ENCODE measurements around the gene SPOCK1.

GRCh38 chr5:137214446-137215189 is 284.5 kb downstream of the SPOCK1 start:
- no peak for TF ChIP-seq CTCF (IDR thresholded peaks at IDR 0.05; ENCODE audit: extremely low read depth in 1 of 2, insufficient read depth in 1 of 2, low read depth in 1 of 2, low read length in 2 of 2)
- no peak for TF ChIP-seq MAX (IDR thresholded peaks at IDR 0.05; ENCODE audit: insufficient read depth, insufficient read length)
- no peak for TF ChIP-seq POLR2A (IDR thresholded peaks at IDR 0.05; ENCODE audit: low read depth, low read length)
- no peak for TF ChIP-seq POLR2AphosphoS5 (IDR thresholded peaks at IDR 0.05; ENCODE audit: insufficient read depth, low read depth, low read length)
- TF ChIP-seq JUN (IDR thresholded peaks at IDR 0.05; ENCODE audit: borderline replicate concordance, insufficient read depth, insufficient read length, low read depth) = no peak
- TF ChIP-seq FOS (IDR thresholded peaks at IDR 0.05; ENCODE audit: borderline replicate concordance, insufficient read depth, low read length) = no peak
- TF ChIP-seq EZH2 (IDR thresholded peaks at IDR 0.05; ENCODE audit: borderline replicate concordance, low read depth, low read length, severe bottlenecking) = no peak

All from endothelial cell of umbilical vein (primary cell).